ENCODE measurements around the gene SEMA5A.

DNA sequence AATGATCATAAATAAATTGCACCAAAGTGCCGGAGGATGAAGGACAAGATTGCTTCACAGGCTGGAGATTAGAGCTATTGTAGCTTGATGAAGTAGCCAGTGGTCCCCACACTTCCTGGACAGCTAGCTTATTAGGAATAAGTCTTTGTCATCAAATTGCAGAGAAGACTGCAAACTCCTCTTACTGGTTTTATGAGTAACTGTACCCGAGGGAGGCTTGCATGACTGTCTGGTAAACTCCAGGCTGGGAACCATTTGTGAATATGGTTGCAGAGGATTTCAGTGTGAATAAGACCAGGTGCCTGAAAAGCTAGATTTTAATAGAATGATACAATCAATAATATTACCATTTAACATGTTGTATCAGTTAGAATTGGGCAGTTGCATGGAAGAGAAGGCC, 36.5 kb upstream of the SEMA5A start:
- TF ChIP-seq POLR2A (IDR thresholded peaks at IDR 0.05) (no peak), POLR2AphosphoS5 (IDR thresholded peaks at IDR 0.05; ENCODE audit: insufficient read depth in 1 of 2, low read depth in 1 of 2) (no peak)
- TF ChIP-seq, protein P1, sequence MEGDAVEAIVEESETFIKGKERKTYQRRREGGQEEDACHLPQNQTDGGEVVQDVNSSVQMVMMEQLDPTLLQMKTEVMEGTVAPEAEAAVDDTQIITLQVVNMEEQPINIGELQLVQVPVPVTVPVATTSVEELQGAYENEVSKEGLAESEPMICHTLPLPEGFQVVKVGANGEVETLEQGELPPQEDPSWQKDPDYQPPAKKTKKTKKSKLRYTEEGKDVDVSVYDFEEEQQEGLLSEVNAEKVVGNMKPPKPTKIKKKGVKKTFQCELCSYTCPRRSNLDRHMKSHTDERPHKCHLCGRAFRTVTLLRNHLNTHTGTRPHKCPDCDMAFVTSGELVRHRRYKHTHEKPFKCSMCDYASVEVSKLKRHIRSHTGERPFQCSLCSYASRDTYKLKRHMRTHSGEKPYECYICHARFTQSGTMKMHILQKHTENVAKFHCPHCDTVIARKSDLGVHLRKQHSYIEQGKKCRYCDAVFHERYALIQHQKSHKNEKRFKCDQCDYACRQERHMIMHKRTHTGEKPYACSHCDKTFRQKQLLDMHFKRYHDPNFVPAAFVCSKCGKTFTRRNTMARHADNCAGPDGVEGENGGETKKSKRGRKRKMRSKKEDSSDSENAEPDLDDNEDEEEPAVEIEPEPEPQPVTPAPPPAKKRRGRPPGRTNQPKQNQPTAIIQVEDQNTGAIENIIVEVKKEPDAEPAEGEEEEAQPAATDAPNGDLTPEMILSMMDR (IDR thresholded peaks at IDR 0.05): no peak
